Measurements from ENCODE around the gene THSD4.
"Not testable (repeated sequence)": the region's sequence is repeated elsewhere in the genome, so short reads cannot be mapped to it uniquely, and the experiment has no call there.

The THSD4 gene

DNA sequence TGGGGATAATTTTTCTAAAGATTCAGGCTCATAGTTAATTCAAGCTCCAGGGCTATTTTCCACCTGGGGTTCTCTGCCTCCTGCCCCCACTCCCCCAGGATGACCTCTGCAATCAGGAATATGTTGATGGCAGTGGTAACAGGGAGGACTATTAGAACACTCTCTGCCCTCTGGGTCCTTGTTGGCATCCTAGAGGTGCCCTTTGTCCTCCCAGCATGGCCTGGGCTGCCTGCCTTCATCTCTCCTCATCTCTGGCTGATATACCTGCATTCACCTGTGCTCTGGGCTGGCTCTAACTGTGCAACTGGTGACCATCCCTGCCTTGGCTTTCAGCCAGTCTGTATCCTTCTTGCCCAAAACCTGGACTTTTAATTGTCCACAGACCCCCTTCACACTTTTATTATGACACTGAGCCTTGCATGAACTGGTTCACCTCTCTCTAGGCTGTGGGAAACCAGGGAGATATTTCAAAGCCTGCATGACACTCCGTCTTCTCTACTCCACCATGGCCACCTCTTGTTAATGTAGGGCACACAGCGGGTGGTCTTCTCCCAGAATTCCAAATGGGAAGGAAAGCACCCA lies 199.8 kb downstream of the THSD4 start:
- H3K4me1 ChIP-seq (ENCODE audit: insufficient read depth, insufficient read length), result peaks cover 2% of the 10 kb centered on the region

DNA sequence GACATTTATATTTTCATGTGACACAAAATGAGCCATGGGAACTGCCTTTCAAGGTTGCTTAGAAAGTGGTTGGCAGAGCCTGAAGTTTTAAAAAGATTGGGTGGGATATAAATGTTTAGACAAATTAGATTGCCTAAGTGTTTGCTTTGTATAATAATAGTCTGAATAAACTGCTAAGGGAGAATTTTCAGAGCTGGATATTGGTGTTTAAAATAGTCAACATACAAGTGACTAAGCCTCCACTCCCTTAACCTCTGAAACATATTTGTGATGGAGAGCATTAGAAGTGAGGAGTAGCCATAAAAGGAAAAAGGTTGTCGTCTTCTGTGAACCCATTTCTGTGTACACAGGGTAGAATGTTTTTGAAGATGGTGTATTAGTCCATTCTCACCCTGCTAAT lies 201.6 kb downstream of the THSD4 start:
- Histone ChIP-seq H3K9me3 (ENCODE audit: insufficient read depth, low read length) (peaks cover 7% of the 10 kb centered on the region; the same call in 1 of the 2 replicates), H3K4me3 (ENCODE audit: insufficient read length, low read depth) (no peak overlapping the region), H3K36me3 (ENCODE audit: insufficient read depth, insufficient read length, low read length) (no peaks in the 10 kb centered on the region), H3K9ac (ENCODE audit: insufficient read length, low read depth) (no peak overlapping the region), H3K27me3 (ENCODE audit: insufficient read depth, insufficient read length) (no peaks in the 10 kb centered on the region), H3K4me1 (ENCODE audit: insufficient read depth, insufficient read length) (peaks cover 2% of the 10 kb centered on the region)
- no peak for TF ChIP-seq ZNF274 (IDR thresholded peaks at IDR 0.05; ENCODE audit: low read depth, low read length)
- TF ChIP-seq SUZ12 (IDR thresholded peaks at IDR 0.05; ENCODE audit: extremely low read depth, insufficient read depth, insufficient read length), result no peak
- TF ChIP-seq YY1 (IDR thresholded peaks at IDR 0.05; ENCODE audit: insufficient read depth, insufficient read length), result no peak
- no peak for DNase-seq (ENCODE audit: low read depth, low spot score)

More for the DNA sequence above, 199.8 kb downstream of the THSD4 start:
- no peak overlapping the region for H3K9ac ChIP-seq (ENCODE audit: insufficient read length, low read depth)
- no peaks in the 10 kb centered on the region for H3K36me3 ChIP-seq (ENCODE audit: insufficient read depth, insufficient read length, low read length)
- H3K4me3 ChIP-seq (ENCODE audit: insufficient read length, low read depth), result no peak overlapping the region
- DNase-seq (ENCODE audit: low read depth, low spot score), result no peak
- H3K9me3 ChIP-seq (ENCODE audit: insufficient read depth, low read length), result peaks cover 7% of the 10 kb centered on the region; the same call in 1 of the 2 replicates
- no peaks in the 10 kb centered on the region for H3K27me3 ChIP-seq (ENCODE audit: insufficient read depth, insufficient read length)
- TF ChIP-seq ZNF274 (IDR thresholded peaks at IDR 0.05; ENCODE audit: low read depth, low read length) (no peak), SUZ12 (IDR thresholded peaks at IDR 0.05; ENCODE audit: extremely low read depth, insufficient read depth, insufficient read length) (no peak), YY1 (IDR thresholded peaks at IDR 0.05; ENCODE audit: insufficient read depth, insufficient read length) (no peak)

DNA sequence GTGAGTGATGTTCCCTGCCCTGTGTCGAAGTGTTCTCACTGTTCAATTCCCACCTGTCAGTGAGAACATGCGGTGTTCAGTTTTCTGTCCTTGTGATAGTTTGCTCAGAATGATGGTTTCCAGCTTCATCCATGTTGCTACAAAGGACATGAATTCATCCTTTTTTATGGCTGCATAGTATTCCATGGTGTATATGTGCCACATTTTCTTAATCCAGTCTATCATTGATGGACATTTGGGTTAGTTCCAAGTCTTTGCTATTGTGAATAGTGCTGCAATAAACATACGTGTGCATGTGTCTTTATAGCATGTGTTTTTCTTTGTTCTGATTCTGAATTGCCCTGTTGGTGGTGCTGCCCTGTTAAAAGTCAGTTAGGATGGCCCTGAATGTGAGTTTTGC lies 204.2 kb downstream of the THSD4 start:
- not testable (repeated sequence) for DNase-seq (ENCODE audit: low read depth, low spot score); H3K4me3 ChIP-seq (ENCODE audit: insufficient read length, low read depth); H3K9ac ChIP-seq (ENCODE audit: insufficient read length, low read depth); H3K9me3 ChIP-seq (ENCODE audit: insufficient read depth, low read length); H3K4me1 ChIP-seq (ENCODE audit: insufficient read depth, insufficient read length); H3K36me3 ChIP-seq (ENCODE audit: insufficient read depth, insufficient read length, low read length); H3K27me3 ChIP-seq (ENCODE audit: insufficient read depth, insufficient read length)

DNA sequence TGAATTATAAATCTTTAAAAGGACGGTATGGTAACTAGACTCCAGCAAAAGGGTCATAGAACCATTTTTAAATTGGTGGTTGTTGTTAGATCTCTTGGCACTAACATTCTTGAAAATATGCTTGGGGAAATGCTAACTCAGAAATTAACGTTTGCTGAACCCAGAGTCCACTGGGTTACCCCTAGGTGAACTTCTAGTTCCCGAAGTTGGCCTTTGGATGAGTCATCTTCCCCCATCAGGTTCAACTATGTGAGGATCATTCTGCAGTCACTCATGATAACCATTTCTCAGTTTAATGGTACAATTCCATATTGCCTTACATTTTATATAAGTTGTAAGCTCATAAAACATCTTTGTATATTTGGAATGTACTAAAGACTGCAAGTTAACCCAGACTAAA lies 204.7 kb downstream of the THSD4 start:
- H3K9ac ChIP-seq (ENCODE audit: insufficient read length, low read depth), result no peak overlapping the region
- no peak for DNase-seq (ENCODE audit: low read depth, low spot score)
- TF ChIP-seq ZNF274 (IDR thresholded peaks at IDR 0.05; ENCODE audit: low read depth, low read length) (no peak), YY1 (IDR thresholded peaks at IDR 0.05; ENCODE audit: insufficient read depth, insufficient read length) (no peak), SUZ12 (IDR thresholded peaks at IDR 0.05; ENCODE audit: extremely low read depth, insufficient read depth, insufficient read length) (no peak)
- peaks cover 2% of the 10 kb centered on the region for H3K4me1 ChIP-seq (ENCODE audit: insufficient read depth, insufficient read length)
- no peak overlapping the region for H3K4me3 ChIP-seq (ENCODE audit: insufficient read length, low read depth)
- peaks cover 7% of the 10 kb centered on the region; the same call in 1 of the 2 replicates for H3K9me3 ChIP-seq (ENCODE audit: insufficient read depth, low read length)
- no peaks in the 10 kb centered on the region for H3K27me3 ChIP-seq (ENCODE audit: insufficient read depth, insufficient read length)
- H3K36me3 ChIP-seq (ENCODE audit: insufficient read depth, insufficient read length, low read length), result no peaks in the 10 kb centered on the region

DNA sequence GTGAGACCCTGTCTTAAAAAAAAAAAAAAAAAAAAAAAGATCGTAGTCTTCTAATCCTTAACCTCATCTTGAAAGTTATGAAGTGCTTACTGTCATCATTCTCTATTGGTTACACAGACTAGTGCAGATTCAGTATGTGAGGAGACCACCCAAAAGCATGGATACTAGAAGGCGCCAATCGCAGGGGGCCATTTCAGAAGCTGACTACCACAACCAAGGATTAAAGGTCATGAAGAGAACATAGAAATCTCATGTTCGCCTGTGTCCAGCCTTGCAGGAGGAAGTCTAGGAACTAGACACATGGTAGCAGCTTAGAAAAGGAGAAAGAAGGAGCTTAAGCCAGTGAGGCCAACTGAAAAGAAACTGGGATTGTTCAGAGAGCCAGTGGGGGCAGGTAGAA lies 207.8 kb downstream of the THSD4 start:
- TF ChIP-seq ZNF274 (IDR thresholded peaks at IDR 0.05; ENCODE audit: low read depth, low read length) (no peak), YY1 (IDR thresholded peaks at IDR 0.05; ENCODE audit: insufficient read depth, insufficient read length) (no peak), SUZ12 (IDR thresholded peaks at IDR 0.05; ENCODE audit: extremely low read depth, insufficient read depth, insufficient read length) (no peak)
- H3K4me3 ChIP-seq (ENCODE audit: insufficient read length, low read depth), result no peak overlapping the region
- no peak for DNase-seq (ENCODE audit: low read depth, low spot score)
- H3K27me3 ChIP-seq (ENCODE audit: insufficient read depth, insufficient read length), result no peaks in the 10 kb centered on the region
- H3K4me1 ChIP-seq (ENCODE audit: insufficient read depth, insufficient read length), result no peaks in the 10 kb centered on the region
- no peak overlapping the region for H3K9ac ChIP-seq (ENCODE audit: insufficient read length, low read depth)
- H3K9me3 ChIP-seq (ENCODE audit: insufficient read depth, low read length), result no peaks in the 10 kb centered on the region
- H3K36me3 ChIP-seq (ENCODE audit: insufficient read depth, insufficient read length, low read length), result no peaks in the 10 kb centered on the region

- H3K4me1 ChIP-seq (ENCODE audit: insufficient read depth, insufficient read length), result no peaks in the 10 kb centered on the region
- no peaks in the 10 kb centered on the region for H3K9me3 ChIP-seq (ENCODE audit: insufficient read depth, low read length)
- H3K27me3 ChIP-seq (ENCODE audit: insufficient read depth, insufficient read length), result no peaks in the 10 kb centered on the region
- H3K4me3 ChIP-seq (ENCODE audit: insufficient read length, low read depth), result no peak overlapping the region
- TF ChIP-seq YY1 (IDR thresholded peaks at IDR 0.05; ENCODE audit: insufficient read depth, insufficient read length), result no peak
- TF ChIP-seq ZNF274 (IDR thresholded peaks at IDR 0.05; ENCODE audit: low read depth, low read length), result no peak
- no peak for TF ChIP-seq SUZ12 (IDR thresholded peaks at IDR 0.05; ENCODE audit: extremely low read depth, insufficient read depth, insufficient read length)
- H3K36me3 ChIP-seq (ENCODE audit: insufficient read depth, insufficient read length, low read length), result no peaks in the 10 kb centered on the region
- no peak overlapping the region for H3K9ac ChIP-seq (ENCODE audit: insufficient read length, low read depth)
- DNase-seq (ENCODE audit: low read depth, low spot score), result no peak
Observed at GRCh38 chr15:71323584-71323983, 208.3 kb downstream of the THSD4 start.

- H3K4me1 ChIP-seq (ENCODE audit: insufficient read depth, insufficient read length), result no peaks in the 10 kb centered on the region
Observed at GRCh38 chr15:71325481-71325880, 210.2 kb downstream of the THSD4 start.

More at GRCh38 chr15:71325481-71325880, 210.2 kb downstream of the THSD4 start:
- Histone ChIP-seq H3K36me3 (ENCODE audit: insufficient read depth, insufficient read length, low read length) (no peaks in the 10 kb centered on the region), H3K9ac (ENCODE audit: insufficient read length, low read depth) (no peak overlapping the region), H3K4me3 (ENCODE audit: insufficient read length, low read depth) (no peak overlapping the region), H3K27me3 (ENCODE audit: insufficient read depth, insufficient read length) (no peaks in the 10 kb centered on the region), H3K9me3 (ENCODE audit: insufficient read depth, low read length) (no peaks in the 10 kb centered on the region)
- TF ChIP-seq YY1 (IDR thresholded peaks at IDR 0.05; ENCODE audit: insufficient read depth, insufficient read length) (no peak), ZNF274 (IDR thresholded peaks at IDR 0.05; ENCODE audit: low read depth, low read length) (no peak), SUZ12 (IDR thresholded peaks at IDR 0.05; ENCODE audit: extremely low read depth, insufficient read depth, insufficient read length) (no peak)
- no peak for DNase-seq (ENCODE audit: low read depth, low spot score)

Data from NT2/D1 (cell line).